GM19328 (cell line): ENCODE data around the gene RDH11.

Experiments
- ATAC-seq: cut with Tn5 transposase; IDR thresholded peaks from one replicate; pipeline ENCODE4 v1.9.1; 2021; ENCODE audit warnings: mild to moderate bottlenecking, moderate library complexity; ENCODE audit not compliant: unreplicated experiment

RDH11 gene

DNA sequence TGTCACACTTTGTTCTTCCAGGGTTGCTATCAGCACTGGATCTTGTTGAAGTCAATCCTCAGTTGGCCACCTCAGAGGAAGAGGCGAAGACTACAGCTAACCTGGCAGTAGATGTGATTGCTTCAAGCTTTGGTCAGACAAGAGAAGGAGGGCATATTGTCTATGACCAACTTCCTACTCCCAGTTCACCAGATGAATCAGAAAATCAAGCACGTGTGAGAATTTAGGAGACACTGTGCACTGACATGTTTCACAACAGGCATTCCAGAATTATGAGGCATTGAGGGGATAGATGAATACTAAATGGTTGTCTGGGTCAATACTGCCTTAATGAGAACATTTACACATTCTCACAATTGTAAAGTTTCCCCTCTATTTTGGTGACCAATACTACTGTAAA, 44.9 kb downstream of the RDH11 start:
- ATAC-seq = no peak

DNA sequence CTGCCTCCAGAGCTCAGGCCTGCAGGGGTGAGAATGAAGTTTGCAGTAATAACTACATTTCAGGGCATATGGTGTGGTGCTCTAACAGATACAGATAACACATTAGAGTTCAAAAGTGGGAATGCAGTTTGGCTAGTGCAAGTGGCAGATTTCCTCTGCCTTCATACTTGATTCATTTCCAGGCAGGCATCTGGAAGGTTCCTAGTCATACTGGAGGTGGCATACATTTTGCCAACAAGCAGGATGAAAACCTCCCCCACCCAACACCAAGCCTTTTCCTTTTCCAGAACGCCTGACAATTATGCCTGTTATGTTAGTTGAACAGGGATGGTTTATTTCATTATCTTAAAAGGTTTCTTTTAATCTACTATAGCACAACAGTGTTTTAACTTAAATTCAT, 45.4 kb downstream of the RDH11 start:
- no peak for ATAC-seq

DNA sequence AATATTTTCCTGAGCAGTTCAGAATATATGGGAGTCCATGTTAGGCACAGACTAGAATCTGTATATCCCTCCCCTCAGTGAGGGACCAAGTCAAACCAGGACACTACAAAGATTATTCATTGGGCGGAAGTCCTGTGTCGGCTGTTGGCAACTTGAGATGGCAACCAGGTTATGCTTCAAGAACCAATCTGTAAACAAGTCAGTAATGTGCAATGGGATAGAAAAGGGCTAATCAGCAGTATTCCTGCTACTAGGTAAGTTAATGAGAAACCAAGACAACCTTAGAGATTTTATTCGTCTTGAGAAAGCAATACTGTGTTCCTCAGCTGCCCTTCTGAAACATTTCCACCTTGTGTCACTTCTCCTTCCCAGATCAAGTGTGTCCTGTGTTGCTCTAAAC, 49.4 kb downstream of the RDH11 start:
- no peak for ATAC-seq

DNA sequence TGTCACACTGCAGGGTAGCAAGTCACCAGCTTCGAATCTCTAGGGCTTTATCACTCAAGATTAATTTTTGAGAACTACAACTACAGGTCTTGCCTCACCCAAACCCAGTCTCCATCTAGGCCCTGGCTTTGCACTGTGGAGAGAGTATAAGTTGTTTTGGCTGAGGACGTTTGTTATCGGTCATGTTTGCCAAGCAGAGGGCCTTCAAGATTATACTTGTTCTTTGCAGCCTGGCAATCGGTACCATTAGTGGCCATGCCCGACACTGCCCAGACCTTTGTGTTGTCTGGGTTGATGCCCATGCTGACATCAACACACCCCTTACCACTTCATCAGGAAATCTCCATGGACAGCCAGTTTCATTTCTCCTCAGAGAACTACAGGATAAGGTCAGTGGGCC, 50.1 kb downstream of the RDH11 start:
- no peak for ATAC-seq

DNA sequence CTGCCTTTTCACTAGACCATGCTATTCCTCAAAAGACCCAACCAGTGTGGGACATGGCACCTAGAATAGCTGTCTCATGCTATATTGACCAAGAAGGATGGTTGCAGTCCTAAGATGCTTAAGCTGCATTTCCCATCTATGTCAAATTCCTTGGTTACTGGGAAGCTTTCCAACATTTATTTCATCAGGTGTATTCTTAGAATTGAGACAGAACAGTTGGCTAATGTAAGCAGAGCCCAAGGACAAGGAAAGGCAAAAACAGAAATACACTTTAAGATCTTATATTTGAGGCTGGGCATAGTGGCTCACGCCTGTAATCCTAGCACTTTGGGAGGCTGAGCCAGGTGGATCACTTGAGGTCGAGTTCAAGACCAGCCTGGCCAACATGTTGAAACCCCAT, 51.1 kb downstream of the RDH11 start:
- no peak for ATAC-seq

DNA sequence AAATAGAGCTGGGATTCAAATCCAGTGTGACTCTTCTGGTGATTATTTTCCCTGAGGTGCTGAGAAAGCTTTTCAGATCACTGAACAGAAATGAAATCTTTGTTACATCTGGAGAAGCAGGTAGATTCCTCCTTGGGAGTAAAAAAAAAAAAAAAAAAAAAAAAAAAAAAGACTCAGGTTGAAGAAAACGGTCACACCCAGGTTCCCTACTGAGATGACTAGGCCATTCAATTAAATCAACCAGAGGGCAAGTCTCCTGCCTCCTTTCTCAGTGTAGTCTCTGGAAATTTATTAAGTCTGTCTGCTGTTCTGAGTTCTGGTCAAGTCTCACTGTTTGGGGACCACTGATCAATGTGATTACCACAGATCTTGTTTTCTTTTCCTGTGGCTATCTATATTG, 51.9 kb downstream of the RDH11 start:
- ATAC-seq = no peak

DNA sequence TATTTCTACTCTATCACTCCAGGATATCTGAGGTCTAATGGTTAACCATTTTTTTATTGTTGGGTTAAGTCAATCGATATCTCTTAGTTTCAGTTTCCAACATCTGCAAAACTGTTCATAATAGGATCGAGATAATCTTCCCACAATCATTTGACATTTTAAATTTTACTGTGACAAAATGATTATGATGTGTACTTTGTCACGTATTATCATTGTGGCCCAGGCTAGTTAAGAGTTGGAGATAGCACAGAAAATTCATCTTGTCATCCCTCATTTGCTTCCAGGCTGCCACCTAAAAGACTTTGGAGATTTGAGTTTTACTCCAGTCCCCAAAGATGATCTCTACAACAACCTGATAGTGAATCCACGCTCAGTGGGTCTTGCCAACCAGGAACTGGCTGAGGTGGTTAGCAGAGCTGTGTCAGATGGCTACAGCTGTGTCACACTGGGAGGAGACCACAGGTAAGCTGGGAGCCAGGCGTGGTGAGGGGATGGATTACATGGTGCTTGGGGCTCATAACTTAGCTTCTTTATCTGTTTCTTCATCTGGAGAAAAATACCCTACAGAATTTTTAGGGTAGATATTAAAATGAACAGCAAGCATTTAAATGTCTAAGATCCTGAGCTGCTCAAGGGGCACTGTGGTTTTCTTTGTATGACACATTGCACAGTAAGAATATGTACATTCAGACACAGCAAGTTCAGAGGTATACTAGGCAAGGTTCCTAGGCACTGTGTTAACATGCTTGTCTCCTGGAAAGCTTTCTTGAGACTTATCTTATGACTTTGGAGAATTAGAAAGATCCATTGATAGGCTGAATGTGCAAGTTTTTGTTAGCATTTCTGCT, 53.4 kb downstream of the RDH11 start:
- ATAC-seq = no peak

DNA sequence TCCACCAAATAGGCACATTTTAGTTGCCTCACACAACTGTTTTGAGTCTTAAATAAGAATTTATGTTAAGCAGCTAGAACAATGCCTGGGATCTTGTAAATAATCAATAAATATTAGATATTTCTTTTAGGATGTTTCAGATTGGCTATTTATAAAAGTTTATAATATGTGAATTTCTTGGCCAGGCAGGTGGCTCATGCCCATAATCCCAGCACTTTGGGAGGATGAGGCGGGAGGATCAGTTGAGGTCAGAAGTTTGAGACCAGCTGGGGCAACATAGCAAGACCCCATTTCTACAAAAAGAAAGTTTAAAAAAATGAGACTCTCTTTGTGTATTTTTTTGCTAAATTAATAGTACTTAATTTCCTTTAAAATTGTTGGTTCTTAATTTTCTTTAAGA, 54.1 kb downstream of the RDH11 start:
- no peak for ATAC-seq

DNA sequence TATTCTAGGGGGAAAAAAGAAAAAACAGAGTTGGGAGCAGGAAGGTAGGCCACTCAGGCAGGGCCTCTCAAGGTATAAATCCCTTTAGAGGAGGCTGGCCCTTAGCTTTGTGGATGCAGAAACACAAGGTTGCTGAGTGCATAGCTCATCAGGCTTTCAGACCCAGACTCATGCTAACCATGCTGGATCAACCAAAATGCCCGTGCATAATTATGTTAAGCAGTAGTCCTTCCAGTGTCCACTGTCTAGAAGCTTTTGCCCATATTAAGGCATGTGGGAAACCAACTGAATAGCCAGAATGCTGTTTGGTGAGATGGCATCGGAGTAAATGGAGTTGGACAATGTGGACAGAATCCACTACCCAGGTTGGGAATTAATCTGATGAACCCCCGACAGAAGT, 56.9 kb downstream of the RDH11 start:
- no peak for ATAC-seq

DNA sequence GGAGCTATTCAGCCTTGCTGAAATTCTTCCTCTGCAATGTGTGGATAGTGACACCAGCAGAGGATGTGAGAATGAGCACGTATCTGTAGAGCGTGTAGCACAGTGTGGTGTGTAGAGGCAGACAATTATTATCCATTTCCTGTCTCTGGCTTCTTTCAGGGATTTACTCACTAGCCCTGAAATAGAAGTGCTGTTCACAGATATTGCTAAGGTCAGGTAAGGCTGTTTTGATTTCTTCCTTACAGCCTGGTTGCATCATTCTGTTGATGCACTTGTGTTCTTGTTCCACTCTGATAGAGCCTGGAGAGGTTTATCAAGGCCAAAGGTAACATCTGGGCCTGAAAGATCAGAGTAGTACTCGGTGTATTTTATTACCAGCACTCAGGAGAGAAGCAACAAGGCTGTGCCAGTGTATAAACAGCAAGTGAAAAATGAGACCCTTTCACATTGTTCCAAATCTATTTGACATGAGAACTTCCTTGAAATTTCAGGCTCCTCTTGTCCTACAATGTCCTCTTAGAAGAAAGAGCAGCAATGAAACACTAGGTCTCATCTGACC, 59.1 kb downstream of the RDH11 start:
- no peak for ATAC-seq

DNA sequence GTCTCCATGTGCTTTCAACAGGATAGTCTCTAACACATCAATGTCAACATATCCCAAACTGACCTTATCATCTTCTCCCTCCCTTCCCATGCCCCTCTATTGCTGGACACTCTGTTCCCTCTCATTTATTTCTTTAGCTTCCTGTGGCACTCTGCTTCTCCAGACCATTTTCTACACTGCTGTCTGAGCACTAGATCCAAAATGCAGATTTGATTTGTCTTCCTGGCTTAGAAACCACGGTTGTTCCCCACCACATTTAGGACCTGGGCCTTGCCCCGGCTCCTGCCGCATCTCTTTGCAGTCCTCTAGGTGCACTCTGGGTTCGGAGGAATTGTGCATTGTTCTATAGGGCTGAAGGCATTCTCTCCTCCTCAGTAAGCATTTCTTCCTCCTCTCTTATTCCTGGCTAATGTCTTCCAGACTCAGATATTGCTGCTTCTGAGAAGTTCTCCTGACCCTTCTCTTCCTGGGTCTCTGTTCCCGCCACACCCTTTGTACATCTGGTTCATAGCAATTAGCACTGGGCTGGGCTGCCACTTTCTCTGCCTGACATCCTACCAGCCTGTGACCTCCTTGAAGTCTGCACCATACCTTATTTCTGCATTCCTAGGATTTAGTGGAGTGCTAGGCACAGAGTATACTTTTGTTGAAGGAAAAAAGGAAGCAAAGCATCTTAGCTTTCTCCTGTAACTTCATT, 62.0 kb downstream of the RDH11 start:
- no peak for ATAC-seq

DNA sequence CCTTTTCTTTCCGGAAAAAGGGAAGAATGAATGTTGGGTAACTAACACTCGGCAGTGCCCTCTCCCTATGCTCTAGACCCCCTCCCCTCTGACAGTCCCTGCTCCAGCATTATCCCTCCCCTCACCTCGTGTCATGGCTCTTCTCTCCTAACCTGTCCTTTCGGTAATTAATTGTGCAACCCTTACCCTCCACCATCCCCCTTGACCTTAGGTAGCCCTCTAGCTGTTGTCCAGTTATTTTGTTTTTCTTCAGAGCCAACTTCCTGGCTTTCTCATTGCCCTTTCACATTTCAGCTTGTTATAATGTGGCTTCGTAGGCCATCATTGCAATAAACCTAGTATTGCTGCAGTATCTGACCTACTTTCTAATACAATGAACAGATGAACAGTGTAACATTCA, 64.6 kb downstream of the RDH11 start:
- no peak for ATAC-seq

DNA sequence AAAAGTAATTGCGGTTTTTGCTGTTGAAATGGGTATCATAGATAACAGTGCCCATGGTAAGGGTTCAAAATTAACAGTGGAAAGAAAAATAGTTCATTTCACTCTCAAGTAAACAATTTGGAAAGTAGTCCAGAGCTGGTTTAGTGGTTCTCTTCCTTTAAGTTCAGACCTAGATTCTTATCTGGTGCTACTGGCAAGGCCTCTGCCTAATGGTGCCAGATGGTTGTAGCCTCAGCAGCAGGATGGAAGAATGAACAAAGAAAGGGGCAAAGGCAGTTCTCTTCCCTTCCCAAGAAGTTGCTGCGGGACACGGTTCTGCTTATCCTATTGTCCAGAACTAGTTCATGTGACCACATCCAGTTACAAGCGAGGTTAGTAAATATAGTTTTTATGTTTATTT, 65.4 kb downstream of the RDH11 start:
- ATAC-seq = no peak

DNA sequence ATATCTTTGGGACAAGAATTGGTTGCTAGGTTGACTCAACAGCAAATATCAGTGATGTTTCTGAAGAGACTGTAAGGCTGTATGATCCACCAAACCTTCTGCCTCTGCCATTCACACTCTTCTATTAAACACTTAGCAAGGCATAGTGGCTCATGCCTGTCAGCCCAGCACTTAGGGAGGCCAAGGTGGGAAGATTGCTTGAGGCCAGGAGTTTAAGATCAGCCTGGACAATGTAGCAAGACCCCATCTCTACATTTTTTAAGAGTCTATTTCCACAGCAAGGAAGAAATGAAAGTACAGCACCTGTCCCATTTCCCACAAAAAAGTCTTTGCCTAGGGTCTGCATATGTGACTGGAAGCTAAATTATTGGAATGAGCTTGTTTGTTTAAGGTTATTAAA, 68.0 kb downstream of the RDH11 start:
- ATAC-seq = no peak
